ENCODE measurements around the gene HNRNPUL2. TPM values are rescaled to one million over a fixed set of nuclear protein-coding genes. Genes with fewer than 3 reads are reported as not detected.

HNRNPUL2 gene
- total and polyA plus RNA-seq, 9 of the 15 experiments (the other 6 are each of a cell fraction or from before 2014, with no cell fraction given) = 0.89 to 44.3 (median 15.2) TPM

DNA sequence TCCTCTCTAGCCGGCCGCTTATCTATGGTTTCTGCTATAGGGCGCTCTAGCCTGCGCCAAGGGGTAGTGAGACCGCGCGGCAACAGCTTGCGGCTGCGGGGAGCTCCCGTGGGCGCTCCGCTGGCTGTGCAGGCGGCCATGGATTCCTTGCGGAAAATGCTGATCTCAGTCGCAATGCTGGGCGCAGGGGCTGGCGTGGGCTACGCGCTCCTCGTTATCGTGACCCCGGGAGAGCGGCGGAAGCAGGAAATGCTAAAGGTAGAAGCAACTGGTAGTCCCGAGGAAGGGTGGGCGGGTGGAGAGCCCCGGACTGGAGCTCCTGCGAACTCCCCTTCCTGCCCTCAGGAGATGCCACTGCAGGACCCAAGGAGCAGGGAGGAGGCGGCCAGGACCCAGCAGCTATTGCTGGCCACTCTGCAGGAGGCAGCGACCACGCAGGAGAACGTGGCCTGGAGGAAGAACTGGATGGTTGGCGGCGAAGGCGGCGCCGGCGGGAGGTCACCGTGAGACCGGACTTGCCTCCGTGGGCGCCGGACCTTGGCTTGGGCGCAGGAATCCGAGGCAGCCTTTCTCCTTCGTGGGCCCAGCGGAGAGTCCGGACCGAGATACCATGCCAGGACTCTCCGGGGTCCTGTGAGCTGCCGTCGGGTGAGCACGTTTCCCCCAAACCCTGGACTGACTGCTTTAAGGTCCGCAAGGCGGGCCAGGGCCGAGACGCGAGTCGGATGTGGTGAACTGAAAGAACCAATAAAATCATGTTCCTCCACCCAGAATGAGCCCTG, 55.5 kb downstream of the HNRNPUL2 start, which contains the start of the genes LBHD1 and UQCC3:
Gene LBHD1 (minus strand): TSS at position 660 of the 782 bp plus-strand sequence. CDS start 2,236 bp downstream, outside the sequence.
Gene UQCC3 (plus strand): TSS at position 66 of the 782 bp plus-strand sequence. CDS start 73 bp downstream, at position 139.
- peak within 1 kb of the TSS; percentile 91 for H3K4me3 ChIP-seq
- peak within 1 kb of the TSS; percentile 94 to 100 for H3K9ac ChIP-seq (ENCODE audit: insufficient read depth in 1 of 2, low read depth in 2 of 2, low read length in 2 of 2)
- no peak for FAIRE-seq
- peak within 1 kb of the TSS; percentile 77 for H2AFZ ChIP-seq (ENCODE audit: low read depth, low read length)
- in situ Hi-C loops (cut with MboI) (no loop called here), intact Hi-C loops (cut with micrococcal nuclease) (loop anchor here (5.0 kb wide), 1 partner anchor 69 kb away; the partner anchor contains the start of gene MTA2)
- TSS peak; percentile 61 for BruUV-seq (replicated peaks)
- H3K9me1 ChIP-seq (ENCODE audit: control insufficient read depth, insufficient read depth, low read length) = no peaks in the 10 kb centered on the region
- peaks cover 59% of the 10 kb centered on the region for H3K36me3 ChIP-seq (ENCODE audit: control insufficient read depth, insufficient read depth, low read length)
- peak; percentile 66 to 96 (median 74) for DNase-seq (ENCODE audit: extremely low read depth in 1 of 4, low spot score in 3 of 4)
- peak within 1 kb of the TSS; percentile 94 for H3K27ac ChIP-seq (ENCODE audit: extremely low read depth, low read depth, low read length)
- H3K4me2 ChIP-seq (ENCODE audit: insufficient read depth, low read length) = peak within 1 kb of the TSS; percentile 86
- ATAC-seq = peak; percentile 72
- ChIA-PET CTCF (ENCODE audit: low intra/inter-chr PET ratio) (no interaction called here), POLR2A (interaction anchor here (0.5 to 8.8 kb wide), 31 partner anchors 8 to 1513 kb away, joined by 3 to 83 read pairs (median 4); partner anchors contain the start of genes B3GAT3, EEF1G, GANAB and HNRNPUL2)
- WGBS (ENCODE audit: insufficient coverage, low coverage, missing lambda C conversion rate) = under 1% methylated on average over 59 of the region's 59 CpGs
- no peaks in the 10 kb centered on the region for H3K9me3 ChIP-seq (replicated peaks; ENCODE audit: control insufficient read depth, insufficient read depth, low read depth, low read length)
- peaks cover 4% of the 10 kb centered on the region; the same call in 1 of the 2 replicates for H4K20me1 ChIP-seq (replicated peaks; ENCODE audit: control insufficient read depth, insufficient read depth, low read length)
- peaks cover 34 to 57% of the 10 kb centered on the region in 2 experiments; a peak in 4 of 5 replicates for H3K4me1 ChIP-seq (replicated peaks in 1 of 2; ENCODE audit: control insufficient read depth in 2 of 2, insufficient read depth in 2 of 2, low read length in 2 of 2)
- peaks cover 83% of the 10 kb centered on the region for H3K79me2 ChIP-seq (ENCODE audit: control insufficient read depth, insufficient read depth, low read length)
- H3K27me3 ChIP-seq (ENCODE audit: control insufficient read depth in 2 of 2, insufficient read depth in 2 of 2, low read length in 2 of 2) = no peaks in the 10 kb centered on the region
- TF ChIP-seq ZEB2 (IDR thresholded peaks at IDR 0.05) (no peak), SMC3 (conservative IDR thresholded peaks at IDR 0.05; ENCODE audit: insufficient read depth, low read depth, low read length) (no peak), ELF4 (CRISPR knock-in tag; IDR thresholded peaks at IDR 0.05) (no peak), JUND (IDR thresholded peaks at IDR 0.05; ENCODE audit: borderline replicate concordance, low read depth, low read length) (no peak), JUND (tag; IDR thresholded peaks at IDR 0.05; ENCODE audit: borderline replicate concordance, low read depth, low read length) (peak; percentile 3; the same call in 1 of the 3 replicates), ZBTB1 (CRISPR knock-in tag; IDR thresholded peaks at IDR 0.05; ENCODE audit: borderline replicate concordance, low read depth) (no peak; the same call in 1 of the 2 replicates), POU5F1 (IDR thresholded peaks at IDR 0.05; ENCODE audit: borderline replicate concordance, low read depth, low read length, partially characterized antibody) (peak; percentile 8), SRSF3 (IDR thresholded peaks at IDR 0.05; ENCODE audit: insufficient read depth, low read length) (0 out of 2 replicates have a peak, but pooled peaks have one; percentile 15), ZNF274 (IDR thresholded peaks at IDR 0.05; ENCODE audit: borderline replicate concordance, low read depth, low read length) (no peak), TAL1 (IDR thresholded peaks at IDR 0.05) (no peak), EZH2 (IDR thresholded peaks at IDR 0.05; ENCODE audit: borderline replicate concordance, low read depth, low read length) (no peak), NR3C1 (CRISPR knock-in tag; IDR thresholded peaks at IDR 0.05) (no peak), ZFPM2 (CRISPR knock-in tag; IDR thresholded peaks at IDR 0.05) (0 out of 2 replicates have a peak, but pooled peaks have one; percentile 26), DACH1 (IDR thresholded peaks at IDR 0.05; ENCODE audit: partially characterized antibody) (no peak), CEBPB (tag; IDR thresholded peaks at IDR 0.05) (no peak)
- TF ChIP-seq, protein P1, sequence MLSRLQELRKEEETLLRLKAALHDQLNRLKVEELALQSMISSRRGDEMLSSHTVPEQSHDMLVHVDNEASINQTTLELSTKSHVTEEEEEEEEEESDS (CRISPR knock-in tag; IDR thresholded peaks at IDR 0.05) = no peak
- TF ChIP-seq, protein P2, sequence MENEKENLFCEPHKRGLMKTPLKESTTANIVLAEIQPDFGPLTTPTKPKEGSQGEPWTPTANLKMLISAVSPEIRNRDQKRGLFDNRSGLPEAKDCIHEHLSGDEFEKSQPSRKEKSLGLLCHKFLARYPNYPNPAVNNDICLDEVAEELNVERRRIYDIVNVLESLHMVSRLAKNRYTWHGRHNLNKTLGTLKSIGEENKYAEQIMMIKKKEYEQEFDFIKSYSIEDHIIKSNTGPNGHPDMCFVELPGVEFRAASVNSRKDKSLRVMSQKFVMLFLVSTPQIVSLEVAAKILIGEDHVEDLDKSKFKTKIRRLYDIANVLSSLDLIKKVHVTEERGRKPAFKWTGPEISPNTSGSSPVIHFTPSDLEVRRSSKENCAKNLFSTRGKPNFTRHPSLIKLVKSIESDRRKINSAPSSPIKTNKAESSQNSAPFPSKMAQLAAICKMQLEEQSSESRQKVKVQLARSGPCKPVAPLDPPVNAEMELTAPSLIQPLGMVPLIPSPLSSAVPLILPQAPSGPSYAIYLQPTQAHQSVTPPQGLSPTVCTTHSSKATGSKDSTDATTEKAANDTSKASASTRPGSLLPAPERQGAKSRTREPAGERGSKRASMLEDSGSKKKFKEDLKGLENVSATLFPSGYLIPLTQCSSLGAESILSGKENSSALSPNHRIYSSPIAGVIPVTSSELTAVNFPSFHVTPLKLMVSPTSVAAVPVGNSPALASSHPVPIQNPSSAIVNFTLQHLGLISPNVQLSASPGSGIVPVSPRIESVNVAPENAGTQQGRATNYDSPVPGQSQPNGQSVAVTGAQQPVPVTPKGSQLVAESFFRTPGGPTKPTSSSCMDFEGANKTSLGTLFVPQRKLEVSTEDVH (IDR thresholded peaks at IDR 0.05; ENCODE audit: low read depth, partially characterized antibody) = peak; percentile 72
- TF ChIP-seq, protein P3, sequence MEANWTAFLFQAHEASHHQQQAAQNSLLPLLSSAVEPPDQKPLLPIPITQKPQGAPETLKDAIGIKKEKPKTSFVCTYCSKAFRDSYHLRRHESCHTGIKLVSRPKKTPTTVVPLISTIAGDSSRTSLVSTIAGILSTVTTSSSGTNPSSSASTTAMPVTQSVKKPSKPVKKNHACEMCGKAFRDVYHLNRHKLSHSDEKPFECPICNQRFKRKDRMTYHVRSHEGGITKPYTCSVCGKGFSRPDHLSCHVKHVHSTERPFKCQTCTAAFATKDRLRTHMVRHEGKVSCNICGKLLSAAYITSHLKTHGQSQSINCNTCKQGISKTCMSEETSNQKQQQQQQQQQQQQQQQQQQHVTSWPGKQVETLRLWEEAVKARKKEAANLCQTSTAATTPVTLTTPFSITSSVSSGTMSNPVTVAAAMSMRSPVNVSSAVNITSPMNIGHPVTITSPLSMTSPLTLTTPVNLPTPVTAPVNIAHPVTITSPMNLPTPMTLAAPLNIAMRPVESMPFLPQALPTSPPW (CRISPR knock-in tag; IDR thresholded peaks at IDR 0.05) = peak; percentile 59
